GM10248 (cell line): ENCODE results near the gene MIAT.

ENCODE experiments used
- CTCF ChIA-PET: fragments of 300-600 bp; sonication (Branson Sonifier 250); formaldehyde crosslinking; extraction: SDS; loops from one replicate; lab custom pipeline; 2021; ENCODE audit warnings: antibody characterized with exemption; lab: Yijun Ruan, JAX
- POLR2A ChIA-PET: fragments of 350-650 bp; sonication (Branson Sonifier 250); formaldehyde crosslinking; extraction: SDS; loops from one replicate; lab custom pipeline; 2020; ENCODE audit warnings: antibody characterized with exemption; lab: Yijun Ruan, JAX
- DNase-seq: peaks from one replicate; pipeline ENCODE4 v3.0.0; 2012; ENCODE audit errors: extremely low spot score
- TF ChIP-seq, protein P1 (sequence below): IDR thresholded peaks from 2 replicates; pipeline ENCODE4 v1.5.1; 2012; ENCODE audit warnings: mild to moderate bottlenecking, low read depth; ENCODE audit errors: extremely low read depth, missing control alignments, control extremely low read depth

MIAT gene

GRCh38 chr22:26671317-26672059 is 14.1 kb downstream of the MIAT start:
- CTCF ChIA-PET: interaction anchor here (1.2 to 1.6 kb wide), 2 partner anchors 11 to 34 kb away, joined by 3 read pairs; no protein-coding TSS in a partner anchor
- POLR2A ChIA-PET: no interaction called here
- DNase-seq: peak; percentile 51
- TF ChIP-seq, protein P1, sequence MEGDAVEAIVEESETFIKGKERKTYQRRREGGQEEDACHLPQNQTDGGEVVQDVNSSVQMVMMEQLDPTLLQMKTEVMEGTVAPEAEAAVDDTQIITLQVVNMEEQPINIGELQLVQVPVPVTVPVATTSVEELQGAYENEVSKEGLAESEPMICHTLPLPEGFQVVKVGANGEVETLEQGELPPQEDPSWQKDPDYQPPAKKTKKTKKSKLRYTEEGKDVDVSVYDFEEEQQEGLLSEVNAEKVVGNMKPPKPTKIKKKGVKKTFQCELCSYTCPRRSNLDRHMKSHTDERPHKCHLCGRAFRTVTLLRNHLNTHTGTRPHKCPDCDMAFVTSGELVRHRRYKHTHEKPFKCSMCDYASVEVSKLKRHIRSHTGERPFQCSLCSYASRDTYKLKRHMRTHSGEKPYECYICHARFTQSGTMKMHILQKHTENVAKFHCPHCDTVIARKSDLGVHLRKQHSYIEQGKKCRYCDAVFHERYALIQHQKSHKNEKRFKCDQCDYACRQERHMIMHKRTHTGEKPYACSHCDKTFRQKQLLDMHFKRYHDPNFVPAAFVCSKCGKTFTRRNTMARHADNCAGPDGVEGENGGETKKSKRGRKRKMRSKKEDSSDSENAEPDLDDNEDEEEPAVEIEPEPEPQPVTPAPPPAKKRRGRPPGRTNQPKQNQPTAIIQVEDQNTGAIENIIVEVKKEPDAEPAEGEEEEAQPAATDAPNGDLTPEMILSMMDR: no peak

DNA sequence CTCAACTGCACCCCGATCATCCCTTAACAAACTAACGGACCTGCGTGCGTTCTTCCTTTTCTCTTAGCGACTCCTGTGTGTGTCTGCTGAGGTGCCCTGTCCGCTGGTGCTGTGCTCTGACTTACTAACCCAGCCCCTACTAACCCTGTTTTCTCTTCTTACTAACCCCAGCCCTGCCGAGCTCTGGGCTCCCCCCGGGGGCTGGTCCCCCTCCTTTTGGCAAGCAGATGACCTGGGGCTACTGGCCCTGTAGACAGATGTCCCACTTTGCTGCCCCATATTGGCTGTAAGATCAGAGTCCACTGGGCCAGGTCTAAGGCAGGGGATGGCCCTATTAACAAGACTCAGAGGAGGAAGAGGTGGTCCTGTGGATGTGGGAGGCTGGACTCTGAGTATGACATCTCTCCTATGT is 14.7 kb downstream of the MIAT start:
- ChIA-PET CTCF (interaction anchor here (0.7 to 2.0 kb wide), 6 partner anchors 9 to 33 kb away, joined by 3 to 7 read pairs (median 4); no protein-coding TSS in a partner anchor), POLR2A (no interaction called here)
- DNase-seq: no peak

GRCh38 chr22:26672590-26673468 is 15.4 kb downstream of the MIAT start:
- DNase-seq: peak; percentile 86
- POLR2A ChIA-PET: interaction anchor here (0.5 kb wide), 1 partner anchor 193 kb away, joined by 3 read pairs; no protein-coding TSS in a partner anchor
- TF ChIP-seq, protein P1: peak; percentile 65
- CTCF ChIA-PET: interaction anchor here (0.7 to 2.6 kb wide), 14 partner anchors 8 to 1214 kb away, joined by 3 to 15 read pairs (median 3); partner anchors contain the start of gene MIAT

More for the DNA sequence above, 14.7 kb downstream of the MIAT start:
- TF ChIP-seq, protein P1: no peak

DNA sequence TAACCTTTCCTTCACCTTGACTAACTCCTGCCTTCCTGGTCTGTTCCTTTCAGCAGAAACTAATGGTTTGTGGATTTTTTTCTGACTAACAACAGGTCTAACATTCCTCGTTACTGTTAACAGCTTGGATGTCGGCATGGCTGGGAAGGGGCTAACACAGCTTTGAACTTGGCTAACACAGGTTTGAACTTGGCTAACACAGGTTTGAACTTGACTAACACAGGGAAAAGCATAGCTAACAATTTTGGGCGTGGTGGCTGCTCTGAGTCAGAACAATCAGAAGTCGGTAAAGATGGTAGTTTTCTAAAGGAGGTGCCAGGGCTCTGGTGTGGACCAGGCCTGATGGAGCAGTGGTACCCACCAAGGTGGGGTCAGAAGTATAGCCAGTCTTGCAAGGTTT is 16.1 kb downstream of the MIAT start:
- ChIA-PET CTCF (interaction anchor here (0.8 to 2.6 kb wide), 13 partner anchors 9 to 1214 kb away, joined by 3 to 15 read pairs (median 3); partner anchors contain the start of gene MIAT), POLR2A (interaction anchor here (0.5 kb wide), 1 partner anchor 192 kb away, joined by 3 read pairs; no protein-coding TSS in a partner anchor)
- DNase-seq: no peak
- TF ChIP-seq, protein P1: no peak

GRCh38 chr22:26674211-26675190 is 17.1 kb downstream of the MIAT start:
- POLR2A ChIA-PET: no interaction called here
- TF ChIP-seq, protein P1: peak; percentile 27
- peak; percentile 35 for DNase-seq
- CTCF ChIA-PET: interaction anchor here (0.6 to 2.6 kb wide), 13 partner anchors 10 to 1213 kb away, joined by 3 to 15 read pairs (median 3); partner anchors contain the start of gene MIAT
